Hepatocyte (in vitro differentiated cells): Measurements from ENCODE around the gene ULBP3. TPM values are rescaled to one million over a fixed set of nuclear protein-coding genes. Genes with fewer than 3 reads are reported as not detected.

Experiments used
- DNase-seq: peaks from one replicate; pipeline ENCODE4 v3.0.0-alpha.2; 2016; ENCODE audit warnings: low spot score
- H2AFZ ChIP-seq: fragments of 200-600 bp; sonication (generic); 2 replicates; pipeline ENCODE4 v1.6.0; 2016; ENCODE audit warnings: antibody characterized with exemption, mild to moderate bottlenecking
- H3K27ac ChIP-seq: fragments of 200-600 bp; sonication (generic); 2 replicates; pipeline ENCODE4 v1.5.1; 2016; ENCODE audit warnings: mild to moderate bottlenecking
- H3K27me3 ChIP-seq: fragments of 200-600 bp; sonication (generic); 2 replicates; pipeline ENCODE4 v1.6.1; 2016
- H3K36me3 ChIP-seq: fragments of 200-600 bp; sonication (generic); replicated peaks from 2 replicates; pipeline ENCODE4 v1.5.1; 2016; ENCODE audit warnings: low read depth; ENCODE audit not compliant: insufficient read depth
- H3K4me1 ChIP-seq: fragments of 200-600 bp; sonication (generic); 2 replicates; pipeline ENCODE4 v1.5.1; 2016; ENCODE audit warnings: mild to moderate bottlenecking, moderate library complexity; ENCODE audit not compliant: insufficient read depth
- H3K4me2 ChIP-seq: fragments of 200-600 bp; sonication (generic); 2 replicates; pipeline ENCODE4 v1.6.0; 2016
- H3K4me3 ChIP-seq: fragments of 200-600 bp; sonication (generic); 2 replicates; pipeline ENCODE4 v1.5.1; 2016; ENCODE audit warnings: mild to moderate bottlenecking
- H3K79me2 ChIP-seq: fragments of 200-600 bp; sonication (generic); 2 replicates; pipeline ENCODE4 v1.6.0; 2017; ENCODE audit warnings: mild to moderate bottlenecking
- H3K9me2 ChIP-seq: fragments of 200-600 bp; sonication (generic); replicated peaks from 2 replicates; pipeline ENCODE4 v1.6.0; 2017; ENCODE audit warnings: mild to moderate bottlenecking; ENCODE audit not compliant: insufficient read depth
- H3K9me3 ChIP-seq: fragments of 200-600 bp; sonication (generic); 2 replicates; pipeline ENCODE4 v1.5.1; 2016; ENCODE audit warnings: low read depth, mild to moderate bottlenecking
- H4K20me1 ChIP-seq: fragments of 200-600 bp; sonication (generic); 2 replicates; pipeline ENCODE4 v1.6.0; 2016; ENCODE audit warnings: mild to moderate bottlenecking; ENCODE audit not compliant: insufficient read depth, poor library complexity, severe bottlenecking
- CTCF ChIP-seq: fragments of 200-600 bp; sonication (generic); IDR thresholded peaks from 2 replicates; pipeline ENCODE4 v1.5.1; 2016; ENCODE audit warnings: antibody characterized with exemption, mild to moderate bottlenecking; ENCODE audit not compliant: poor library complexity
- EZH2 ChIP-seq: fragments of 200-600 bp; sonication (generic); IDR thresholded peaks from 2 replicates; pipeline ENCODE4 v1.6.1; 2016; ENCODE audit warnings: antibody characterized with exemption, mild to moderate bottlenecking, borderline replicate concordance
- EZH2phosphoT487 ChIP-seq: fragments of 200-600 bp; sonication (generic); IDR thresholded peaks from one replicate; pipeline ENCODE4 v1.6.1; 2018; ENCODE audit warnings: antibody characterized with exemption, mild to moderate bottlenecking, low read depth, moderate library complexity; ENCODE audit not compliant: unreplicated experiment, severe bottlenecking
- WGBS: methylation state at CpG from one replicate; pipeline ENCODE4 v1.1.6; 2016; ENCODE audit warnings: low lambda C conversion rate; ENCODE audit errors: missing lambda C conversion rate; 5-methylcytosine and 5-hydroxymethylcytosine counted together
- polyA plus RNA-seq: library from polyadenylated mRNA; unstranded; fragments of >200 nt; fragmentation: Nextera tagmentation; extraction: Ambion mirVana; gene quantifications from 2 replicates; pipeline ENCODE4 v1.2.1, GENCODE V29; 2016
- total RNA-seq: library from RNA; depleted of rRNA; stranded (reverse); fragments of >200 nt; gene quantifications from 2 replicates; pipeline ENCODE4 v1.2.3, GENCODE V29; 2014

Gene ULBP3
- total and polyA plus RNA-seq, 2 experiments from 2014 or later = 2.6 to 6.6 TPM

- Histone ChIP-seq H3K9me3 (no peaks in the 10 kb centered on the region), H3K9me2 (no peaks in the 10 kb centered on the region), H3K27me3 (peaks cover 11% of the 10 kb centered on the region), H3K4me2 (no peak overlapping the region), H3K27ac (no peak overlapping the region), H2AFZ (no peak overlapping the region), H3K4me1 (no peaks in the 10 kb centered on the region), H3K36me3 (no peaks in the 10 kb centered on the region), H3K79me2 (no peaks in the 10 kb centered on the region), H4K20me1 (no peaks in the 10 kb centered on the region), H3K4me3 (no peak overlapping the region)
- TF ChIP-seq EZH2phosphoT487 = no peak
- no peak for TF ChIP-seq CTCF
- TF ChIP-seq EZH2 = no peak
- no peak for DNase-seq
- 66% methylated on average over 7 of the region's 7 CpGs for WGBS
Observed at GRCh38 chr6:150084426-150084825, 15.5 kb upstream of the ULBP3 start.

- Histone ChIP-seq H3K9me3 (no peaks in the 10 kb centered on the region), H2AFZ (no peak overlapping the region), H3K79me2 (no peaks in the 10 kb centered on the region), H3K9me2 (no peaks in the 10 kb centered on the region), H3K4me2 (no peak overlapping the region), H4K20me1 (no peaks in the 10 kb centered on the region), H3K4me3 (no peak overlapping the region), H3K4me1 (no peaks in the 10 kb centered on the region), H3K27ac (no peak overlapping the region), H3K27me3 (peaks cover 11% of the 10 kb centered on the region), H3K36me3 (no peaks in the 10 kb centered on the region)
- TF ChIP-seq EZH2 (no peak), EZH2phosphoT487 (no peak)
- DNase-seq = no peak
- WGBS = 89% methylated on average over 3 of the region's 3 CpGs
Observed at GRCh38 chr6:150083839-150084238, 14.9 kb upstream of the ULBP3 start.

- WGBS = 49% methylated on average over 4 of the region's 4 CpGs
- Histone ChIP-seq H3K9me2 (no peaks in the 10 kb centered on the region), H3K79me2 (no peaks in the 10 kb centered on the region), H3K4me2 (no peak overlapping the region), H3K4me1 (no peaks in the 10 kb centered on the region), H3K27ac (no peak overlapping the region), H4K20me1 (no peaks in the 10 kb centered on the region), H3K36me3 (no peaks in the 10 kb centered on the region), H3K9me3 (no peaks in the 10 kb centered on the region), H2AFZ (no peak overlapping the region), H3K27me3 (peaks cover 11% of the 10 kb centered on the region), H3K4me3 (no peak overlapping the region)
- TF ChIP-seq EZH2 (no peak), EZH2phosphoT487 (no peak), CTCF (no peak)
- no peak for DNase-seq
Observed at GRCh38 chr6:150081702-150082101, 12.8 kb upstream of the ULBP3 start.

- Histone ChIP-seq H3K4me3 (no peak overlapping the region), H3K9me2 (no peaks in the 10 kb centered on the region), H3K27me3 (peaks cover 11% of the 10 kb centered on the region), H3K4me2 (no peak overlapping the region), H3K27ac (no peak overlapping the region), H3K4me1 (no peaks in the 10 kb centered on the region), H3K36me3 (no peaks in the 10 kb centered on the region), H3K79me2 (no peaks in the 10 kb centered on the region), H2AFZ (no peak overlapping the region), H4K20me1 (no peaks in the 10 kb centered on the region), H3K9me3 (no peaks in the 10 kb centered on the region)
- 61% methylated on average over 4 of the region's 4 CpGs for WGBS
- no peak for DNase-seq
- no peak for TF ChIP-seq CTCF
- TF ChIP-seq EZH2 = no peak
- TF ChIP-seq EZH2phosphoT487 = no peak
Observed at GRCh38 chr6:150079604-150080003, 10.7 kb upstream of the ULBP3 start.
